ENCODE measurements around the gene PSME1. TPM values are rescaled to one million over a fixed set of nuclear protein-coding genes. Genes with fewer than 3 reads are reported as not detected.
A peak's percentile ranks its signal among the peaks of the same experiment; 100 is the strongest.

PSME1 gene
- total and polyA plus RNA-seq, 2 of the 13 experiments (the other 11 are each of a cell fraction or from before 2014, with no cell fraction given) = 159 to 608 TPM

DNA sequence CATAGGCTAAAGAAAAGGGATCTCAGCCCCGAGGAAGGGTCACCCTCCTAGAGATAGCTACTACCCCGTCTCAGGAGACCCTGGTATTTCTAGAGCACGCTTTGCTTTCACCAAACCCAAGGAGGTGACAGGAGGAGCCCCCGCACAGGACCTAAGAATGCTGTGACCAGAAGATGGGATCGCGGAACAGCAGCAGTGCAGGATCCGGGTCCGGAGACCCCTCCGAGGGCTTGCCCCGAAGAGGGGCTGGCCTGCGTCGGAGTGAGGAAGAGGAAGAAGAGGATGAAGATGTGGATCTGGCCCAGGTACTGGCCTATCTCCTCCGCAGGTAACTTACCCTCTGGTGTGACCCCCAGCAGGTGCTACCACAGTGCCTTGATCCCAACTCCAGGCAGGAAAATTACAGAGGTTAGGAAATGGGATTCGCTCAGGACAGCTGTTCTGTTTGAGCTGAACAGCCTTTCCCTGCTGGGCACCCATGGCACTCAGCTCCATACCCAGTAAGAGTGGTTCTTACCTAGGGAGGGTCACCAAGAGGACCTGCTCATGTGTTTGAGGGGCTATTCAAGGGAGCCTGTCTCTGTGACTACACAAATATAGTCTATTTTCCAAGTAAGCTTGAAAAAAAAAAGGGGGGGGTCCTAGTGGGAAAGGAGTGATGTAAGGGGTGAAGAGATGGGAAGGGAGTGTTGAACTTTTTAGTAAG lies 20.4 kb upstream of the PSME1 start (continued):
- TF ChIP-seq, protein P1, sequence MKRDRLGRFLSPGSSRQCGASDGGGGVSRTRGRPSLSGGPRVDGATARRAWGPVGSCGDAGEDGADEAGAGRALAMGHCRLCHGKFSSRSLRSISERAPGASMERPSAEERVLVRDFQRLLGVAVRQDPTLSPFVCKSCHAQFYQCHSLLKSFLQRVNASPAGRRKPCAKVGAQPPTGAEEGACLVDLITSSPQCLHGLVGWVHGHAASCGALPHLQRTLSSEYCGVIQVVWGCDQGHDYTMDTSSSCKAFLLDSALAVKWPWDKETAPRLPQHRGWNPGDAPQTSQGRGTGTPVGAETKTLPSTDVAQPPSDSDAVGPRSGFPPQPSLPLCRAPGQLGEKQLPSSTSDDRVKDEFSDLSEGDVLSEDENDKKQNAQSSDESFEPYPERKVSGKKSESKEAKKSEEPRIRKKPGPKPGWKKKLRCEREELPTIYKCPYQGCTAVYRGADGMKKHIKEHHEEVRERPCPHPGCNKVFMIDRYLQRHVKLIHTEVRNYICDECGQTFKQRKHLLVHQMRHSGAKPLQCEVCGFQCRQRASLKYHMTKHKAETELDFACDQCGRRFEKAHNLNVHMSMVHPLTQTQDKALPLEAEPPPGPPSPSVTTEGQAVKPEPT (CRISPR knock-in tag; IDR thresholded peaks at IDR 0.05; ENCODE audit: low read depth) = no peak
- TF ChIP-seq, protein P2, sequence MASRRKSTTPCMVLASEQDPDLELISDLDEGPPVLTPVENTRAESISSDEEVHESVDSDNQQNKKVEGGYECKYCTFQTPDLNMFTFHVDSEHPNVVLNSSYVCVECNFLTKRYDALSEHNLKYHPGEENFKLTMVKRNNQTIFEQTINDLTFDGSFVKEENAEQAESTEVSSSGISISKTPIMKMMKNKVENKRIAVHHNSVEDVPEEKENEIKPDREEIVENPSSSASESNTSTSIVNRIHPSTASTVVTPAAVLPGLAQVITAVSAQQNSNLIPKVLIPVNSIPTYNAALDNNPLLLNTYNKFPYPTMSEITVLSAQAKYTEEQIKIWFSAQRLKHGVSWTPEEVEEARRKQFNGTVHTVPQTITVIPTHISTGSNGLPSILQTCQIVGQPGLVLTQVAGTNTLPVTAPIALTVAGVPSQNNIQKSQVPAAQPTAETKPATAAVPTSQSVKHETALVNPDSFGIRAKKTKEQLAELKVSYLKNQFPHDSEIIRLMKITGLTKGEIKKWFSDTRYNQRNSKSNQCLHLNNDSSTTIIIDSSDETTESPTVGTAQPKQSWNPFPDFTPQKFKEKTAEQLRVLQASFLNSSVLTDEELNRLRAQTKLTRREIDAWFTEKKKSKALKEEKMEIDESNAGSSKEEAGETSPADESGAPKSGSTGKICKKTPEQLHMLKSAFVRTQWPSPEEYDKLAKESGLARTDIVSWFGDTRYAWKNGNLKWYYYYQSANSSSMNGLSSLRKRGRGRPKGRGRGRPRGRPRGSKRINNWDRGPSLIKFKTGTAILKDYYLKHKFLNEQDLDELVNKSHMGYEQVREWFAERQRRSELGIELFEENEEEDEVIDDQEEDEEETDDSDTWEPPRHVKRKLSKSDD (CRISPR knock-in tag; IDR thresholded peaks at IDR 0.05; ENCODE audit: low read depth) = no peak
- peak; percentile 34; the same call in 1 of the 2 replicates for TF ChIP-seq NCOA5 (CRISPR knock-in tag; IDR thresholded peaks at IDR 0.05)
- TF ChIP-seq, protein P3, sequence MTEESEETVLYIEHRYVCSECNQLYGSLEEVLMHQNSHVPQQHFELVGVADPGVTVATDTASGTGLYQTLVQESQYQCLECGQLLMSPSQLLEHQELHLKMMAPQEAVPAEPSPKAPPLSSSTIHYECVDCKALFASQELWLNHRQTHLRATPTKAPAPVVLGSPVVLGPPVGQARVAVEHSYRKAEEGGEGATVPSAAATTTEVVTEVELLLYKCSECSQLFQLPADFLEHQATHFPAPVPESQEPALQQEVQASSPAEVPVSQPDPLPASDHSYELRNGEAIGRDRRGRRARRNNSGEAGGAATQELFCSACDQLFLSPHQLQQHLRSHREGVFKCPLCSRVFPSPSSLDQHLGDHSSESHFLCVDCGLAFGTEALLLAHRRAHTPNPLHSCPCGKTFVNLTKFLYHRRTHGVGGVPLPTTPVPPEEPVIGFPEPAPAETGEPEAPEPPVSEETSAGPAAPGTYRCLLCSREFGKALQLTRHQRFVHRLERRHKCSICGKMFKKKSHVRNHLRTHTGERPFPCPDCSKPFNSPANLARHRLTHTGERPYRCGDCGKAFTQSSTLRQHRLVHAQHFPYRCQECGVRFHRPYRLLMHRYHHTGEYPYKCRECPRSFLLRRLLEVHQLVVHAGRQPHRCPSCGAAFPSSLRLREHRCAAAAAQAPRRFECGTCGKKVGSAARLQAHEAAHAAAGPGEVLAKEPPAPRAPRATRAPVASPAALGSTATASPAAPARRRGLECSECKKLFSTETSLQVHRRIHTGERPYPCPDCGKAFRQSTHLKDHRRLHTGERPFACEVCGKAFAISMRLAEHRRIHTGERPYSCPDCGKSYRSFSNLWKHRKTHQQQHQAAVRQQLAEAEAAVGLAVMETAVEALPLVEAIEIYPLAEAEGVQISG (CRISPR knock-in tag; IDR thresholded peaks at IDR 0.05) = no peak
- peak; percentile 58; the same call in 1 of the 2 replicates for TF ChIP-seq KMT2A (CRISPR knock-in tag; IDR thresholded peaks at IDR 0.05)
- TF ChIP-seq ZBTB7B (CRISPR knock-in tag; IDR thresholded peaks at IDR 0.05) = peak; percentile 21; the same call in 1 of the 2 replicates
- TF ChIP-seq, protein P4, sequence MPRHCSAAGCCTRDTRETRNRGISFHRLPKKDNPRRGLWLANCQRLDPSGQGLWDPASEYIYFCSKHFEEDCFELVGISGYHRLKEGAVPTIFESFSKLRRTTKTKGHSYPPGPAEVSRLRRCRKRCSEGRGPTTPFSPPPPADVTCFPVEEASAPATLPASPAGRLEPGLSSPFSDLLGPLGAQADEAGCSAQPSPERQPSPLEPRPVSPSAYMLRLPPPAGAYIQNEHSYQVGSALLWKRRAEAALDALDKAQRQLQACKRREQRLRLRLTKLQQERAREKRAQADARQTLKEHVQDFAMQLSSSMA (CRISPR knock-in tag; IDR thresholded peaks at IDR 0.05) = peak; percentile 86; the same call in 1 of the 2 replicates
- no peak for TF ChIP-seq ZNF317 (CRISPR knock-in tag; IDR thresholded peaks at IDR 0.05)
- TF ChIP-seq HMG20B (CRISPR knock-in tag; conservative IDR thresholded peaks at IDR 0.05) = no peak
- no peak for TF ChIP-seq ZNF879 (CRISPR knock-in tag; IDR thresholded peaks at IDR 0.05)
- TF ChIP-seq RARA (CRISPR knock-in tag; IDR thresholded peaks at IDR 0.05) = no peak
- TF ChIP-seq ZNF841 (CRISPR knock-in tag; IDR thresholded peaks at IDR 0.05; ENCODE audit: borderline replicate concordance) = no peak
- TF ChIP-seq ZFP1 (CRISPR knock-in tag; IDR thresholded peaks at IDR 0.05) = no peak
- TF ChIP-seq THYN1 (CRISPR knock-in tag; IDR thresholded peaks at IDR 0.05; ENCODE audit: borderline replicate concordance, low read depth) = no peak
- TF ChIP-seq SETDB1 (CRISPR knock-in tag; IDR thresholded peaks at IDR 0.05; ENCODE audit: borderline replicate concordance) = no peak
- no peak for TF ChIP-seq ZNF484 (CRISPR knock-in tag; IDR thresholded peaks at IDR 0.05; ENCODE audit: borderline replicate concordance, low read depth)
- TF ChIP-seq, protein P5, sequence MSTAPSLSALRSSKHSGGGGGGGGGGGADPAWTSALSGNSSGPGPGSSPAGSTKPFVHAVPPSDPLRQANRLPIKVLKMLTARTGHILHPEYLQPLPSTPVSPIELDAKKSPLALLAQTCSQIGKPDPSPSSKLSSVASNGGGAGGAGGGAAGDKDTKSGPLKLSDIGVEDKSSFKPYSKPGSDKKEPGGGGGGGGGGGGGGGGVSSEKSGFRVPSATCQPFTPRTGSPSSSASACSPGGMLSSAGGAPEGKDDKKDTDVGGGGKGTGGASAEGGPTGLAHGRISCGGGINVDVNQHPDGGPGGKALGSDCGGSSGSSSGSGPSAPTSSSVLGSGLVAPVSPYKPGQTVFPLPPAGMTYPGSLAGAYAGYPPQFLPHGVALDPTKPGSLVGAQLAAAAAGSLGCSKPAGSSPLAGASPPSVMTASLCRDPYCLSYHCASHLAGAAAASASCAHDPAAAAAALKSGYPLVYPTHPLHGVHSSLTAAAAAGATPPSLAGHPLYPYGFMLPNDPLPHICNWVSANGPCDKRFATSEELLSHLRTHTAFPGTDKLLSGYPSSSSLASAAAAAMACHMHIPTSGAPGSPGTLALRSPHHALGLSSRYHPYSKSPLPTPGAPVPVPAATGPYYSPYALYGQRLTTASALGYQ (CRISPR knock-in tag; IDR thresholded peaks at IDR 0.05) = 0 out of 2 replicates have a peak, but pooled peaks have one; percentile 47
- TF ChIP-seq TRIM24 (CRISPR knock-in tag; IDR thresholded peaks at IDR 0.05) = no peak

All from HepG2 (cell line).